NT2/D1 (cell line): ENCODE data around the gene TM2D3.

ENCODE experiments used
- SUZ12 ChIP-seq: IDR thresholded peaks from 2 replicates; pipeline ENCODE4 v1.6.1; 2011; ENCODE audit not compliant: insufficient read length, insufficient read depth; ENCODE audit errors: extremely low read depth
- YY1 ChIP-seq: IDR thresholded peaks from 2 replicates; pipeline ENCODE4 v1.6.1; 2011; ENCODE audit not compliant: insufficient read length, insufficient read depth
- ZNF274 ChIP-seq: IDR thresholded peaks from 2 replicates; pipeline ENCODE4 v1.6.1; 2011; ENCODE audit warnings: mild to moderate bottlenecking, low read depth, low read length

- TF ChIP-seq SUZ12 (no peak), ZNF274 (no peak), YY1 (no peak)
These were observed 24.7 kb upstream of the TM2D3 start for GRCh38 chr15:101676921-101677329.
